CD14-positive monocyte (primary cell): ENCODE data around the gene SMURF2. TPM values are rescaled to one million over a fixed set of nuclear protein-coding genes. Genes with fewer than 3 reads are reported as not detected.

Experiments
- DNase-seq, 3 donors: peaks; one replicate each; pipeline ENCODE4 v3.0.0-alpha.2; 2011 to 2022
- H2AFZ ChIP-seq: 2 replicates; pipeline ENCODE4 v1.6.0; 2012; ENCODE audit warnings: mild to moderate bottlenecking, low read depth, low read length, inconsistent platforms; ENCODE audit not compliant: insufficient read depth, poor library complexity, severe bottlenecking
- H3K27ac ChIP-seq, 2 donors: 1 replicate in 1 of 2; 2 replicates in 1 of 2; pipeline ENCODE4 v1.5.1; 2012 to 2013; ENCODE audit warnings: low read length in 2 of 2, control low read depth in 1 of 2, inconsistent platforms in 1 of 2, low read depth in 1 of 2, mild to moderate bottlenecking in 1 of 2
- H3K27me3 ChIP-seq, 2 donors: one replicate each; pipeline versions ENCODE4 v1.6.0 to v1.6.1; 2011 to 2013; ENCODE audit warnings: low read length in 2 of 2; ENCODE audit not compliant: control insufficient read depth in 2 of 2, insufficient read depth in 2 of 2
- H3K36me3 ChIP-seq, 2 donors: replicated peaks in 1 of 2; 1 replicate in 1 of 2; 2 replicates in 1 of 2; pipeline versions ENCODE4 v1.5.1 to v1.6.1; 2012 to 2013; ENCODE audit warnings: low read length in 2 of 2, control low read depth in 1 of 2, inconsistent platforms in 1 of 2, mild to moderate bottlenecking in 1 of 2; ENCODE audit not compliant: insufficient read depth in 2 of 2, control insufficient read depth in 1 of 2
- H3K4me1 ChIP-seq, 2 donors: 1 replicate in 1 of 2; 2 replicates in 1 of 2; pipeline versions ENCODE4 v1.5.1 to v1.6.1; 2012 to 2013; ENCODE audit warnings: low read length in 2 of 2, control low read depth in 1 of 2, inconsistent platforms in 1 of 2, mild to moderate bottlenecking in 1 of 2, moderate library complexity in 1 of 2; ENCODE audit not compliant: insufficient read depth in 2 of 2, control insufficient read depth in 1 of 2
- H3K4me2 ChIP-seq: replicated peaks from 2 replicates; pipeline ENCODE3; 2012; ENCODE audit warnings: low read length, moderate library complexity, mild to moderate bottlenecking; ENCODE audit not compliant: poor library complexity, severe bottlenecking; ENCODE audit errors: extremely low read depth
- H3K4me3 ChIP-seq, 3 experiments: fragments of 200-600 bp in 1 of 3; sonication (generic) in 1 of 3; replicated peaks in 1 of 3; 1 replicate in 2 of 3; 2 replicates in 1 of 3; pipeline ENCODE4 v1.5.1; 2011 to 2013; ENCODE audit warnings: low read length in 3 of 3, mild to moderate bottlenecking in 3 of 3, control low read depth in 2 of 3, low read depth in 2 of 3, inconsistent platforms in 1 of 3, moderate library complexity in 1 of 3
- H3K79me2 ChIP-seq: 2 replicates; pipeline ENCODE4 v1.6.0; 2012; ENCODE audit warnings: mild to moderate bottlenecking, control low read depth, inconsistent platforms, low read length, moderate library complexity; ENCODE audit not compliant: insufficient read depth
- H3K9ac ChIP-seq: 2 replicates; pipeline ENCODE4 v1.6.0; 2017; ENCODE audit warnings: low read length, mild to moderate bottlenecking; ENCODE audit not compliant: insufficient read depth, poor library complexity, severe bottlenecking
- H3K9me3 ChIP-seq, 2 donors: replicated peaks in 1 of 2; 1 replicate in 1 of 2; 2 replicates in 1 of 2; pipeline versions ENCODE4 v1.5.1 to v1.6.1; 2012 to 2013; ENCODE audit warnings: low read length in 2 of 2, control low read depth in 1 of 2; ENCODE audit not compliant: control insufficient read depth in 1 of 2, insufficient read depth in 1 of 2
- H4K20me1 ChIP-seq: 2 replicates; pipeline ENCODE4 v1.6.0; 2012; ENCODE audit warnings: mild to moderate bottlenecking, low read length, control low read depth, moderate library complexity; ENCODE audit not compliant: insufficient read depth
- H3K27ac Mint-ChIP-seq, 7 donors: one replicate each; pipeline ENCODE4 v1.8.0; 2020; ENCODE audit warnings: mild to moderate bottlenecking in 7 of 7, mixed read lengths in 7 of 7, moderate library complexity in 6 of 7, inconsistent platforms in 2 of 7
- H3K27me3 Mint-ChIP-seq, 3 donors: one replicate each; pipeline ENCODE4 v1.8.0; 2021 to 2022; ENCODE audit warnings: low read depth in 3 of 3, mild to moderate bottlenecking in 3 of 3, mixed read lengths in 3 of 3, moderate library complexity in 3 of 3, inconsistent platforms in 1 of 3
- H3K36me3 Mint-ChIP-seq, 2 donors: one replicate each; pipeline ENCODE4 v1.8.0; 2020; ENCODE audit warnings: mixed read lengths in 2 of 2, inconsistent platforms in 1 of 2, mild to moderate bottlenecking in 1 of 2
- H3K4me1 Mint-ChIP-seq: one replicate; pipeline ENCODE4 v1.8.0; 2020; ENCODE audit warnings: mild to moderate bottlenecking, mixed read lengths
- H3K4me3 Mint-ChIP-seq, 2 donors: one replicate each; pipeline ENCODE4 v1.8.0; 2020; ENCODE audit warnings: mild to moderate bottlenecking in 2 of 2, mixed read lengths in 2 of 2, moderate library complexity in 1 of 2
- H3K9me3 Mint-ChIP-seq, 7 donors: one replicate each; pipeline ENCODE4 v1.8.0; 2020 to 2022; ENCODE audit warnings: mixed read lengths in 7 of 7, mild to moderate bottlenecking in 6 of 7, moderate library complexity in 6 of 7, inconsistent platforms in 2 of 7
- WGBS: methylation state at CpG from one replicate; pipeline ENCODE4 v1.1.5; 2013; ENCODE audit warnings: missing lambda C conversion rate; ENCODE audit not compliant: insufficient coverage; 5-methylcytosine and 5-hydroxymethylcytosine counted together
- intact Hi-C, 2 donors: fragments of 100-400 bp; cut with micrococcal nuclease; formaldehyde crosslinking; loops; one replicate each; pipeline versions ENCODE4 v1.15.0 to v1.15.1; 2023
- polyA plus RNA-seq, 3 donors: library from polyadenylated mRNA; depleted of rRNA in 1 of 3; unstranded in 2 of 3; stranded (reverse) in 1 of 3; fragments of 300-500 nt in 2 of 3; fragments of >200 nt in 1 of 3; fragmentation: Illumina TruSeq in 2 of 3; gene quantifications; 1 replicate in 2 of 3; 2 replicates in 1 of 3; pipeline ENCODE4 v1.2.3, GENCODE V29; 2012 to 2021
- TF ChIP-seq, protein P1 (sequence below): fragments of 200-600 bp; IDR thresholded peaks from one replicate; pipeline ENCODE4 v1.8.0; 2022; ENCODE audit warnings: antibody characterized with exemption, mild to moderate bottlenecking

The SMURF2 gene
- polyA plus RNA-seq, 3 donors: 2.2 to 12.9 (median 4.5) TPM

DNA sequence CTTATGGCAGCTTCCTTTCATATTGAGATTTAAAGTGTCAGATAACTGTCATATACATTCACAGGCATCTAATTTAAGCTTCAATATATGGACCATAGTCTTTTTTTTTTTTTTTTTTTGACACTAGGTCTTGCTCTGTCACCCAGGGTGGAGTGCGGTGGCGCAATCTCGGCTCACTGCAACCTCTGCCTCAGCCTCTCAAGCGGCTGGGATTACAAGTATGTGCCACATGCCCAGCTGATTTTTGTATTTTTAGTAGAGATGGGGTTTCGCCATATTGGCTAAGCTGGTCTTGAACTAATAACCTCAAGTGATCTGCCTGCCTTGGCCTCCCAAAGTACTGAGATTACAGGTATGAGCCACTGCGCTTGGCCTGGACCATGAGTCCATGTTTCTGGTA is 141.7 kb downstream of the SMURF2 start:
- Histone ChIP-seq H3K79me2 (peaks cover 2% of the 10 kb centered on the region), H3K27me3 (no peaks in the 10 kb centered on the region), H3K9ac (no peak overlapping the region), H3K4me3 (no peak overlapping the region), H4K20me1 (no peaks in the 10 kb centered on the region), H3K4me1 (no peaks in the 10 kb centered on the region), H2AFZ (no peak overlapping the region), H3K27ac (no peak overlapping the region), H3K9me3 (no peaks in the 10 kb centered on the region), H3K36me3 (peaks cover 75 to 100% of the 10 kb centered on the region in 2 donors), H3K4me2 (no peak overlapping the region)
- no peak for DNase-seq
- Mint-ChIP-seq H3K9me3 (no peaks in the 10 kb centered on the region), H3K36me3 (peaks cover 57 to 88% of the 10 kb centered on the region in 2 donors), H3K27ac (peak overlapping the region in 1 of 7 donors; percentile 69), H3K4me1 (peaks cover 7% of the 10 kb centered on the region), H3K4me3 (no peak overlapping the region), H3K27me3 (no peaks in the 10 kb centered on the region)
- 65% methylated on average over 4 of the region's 6 CpGs for WGBS
- TF ChIP-seq, protein P1, sequence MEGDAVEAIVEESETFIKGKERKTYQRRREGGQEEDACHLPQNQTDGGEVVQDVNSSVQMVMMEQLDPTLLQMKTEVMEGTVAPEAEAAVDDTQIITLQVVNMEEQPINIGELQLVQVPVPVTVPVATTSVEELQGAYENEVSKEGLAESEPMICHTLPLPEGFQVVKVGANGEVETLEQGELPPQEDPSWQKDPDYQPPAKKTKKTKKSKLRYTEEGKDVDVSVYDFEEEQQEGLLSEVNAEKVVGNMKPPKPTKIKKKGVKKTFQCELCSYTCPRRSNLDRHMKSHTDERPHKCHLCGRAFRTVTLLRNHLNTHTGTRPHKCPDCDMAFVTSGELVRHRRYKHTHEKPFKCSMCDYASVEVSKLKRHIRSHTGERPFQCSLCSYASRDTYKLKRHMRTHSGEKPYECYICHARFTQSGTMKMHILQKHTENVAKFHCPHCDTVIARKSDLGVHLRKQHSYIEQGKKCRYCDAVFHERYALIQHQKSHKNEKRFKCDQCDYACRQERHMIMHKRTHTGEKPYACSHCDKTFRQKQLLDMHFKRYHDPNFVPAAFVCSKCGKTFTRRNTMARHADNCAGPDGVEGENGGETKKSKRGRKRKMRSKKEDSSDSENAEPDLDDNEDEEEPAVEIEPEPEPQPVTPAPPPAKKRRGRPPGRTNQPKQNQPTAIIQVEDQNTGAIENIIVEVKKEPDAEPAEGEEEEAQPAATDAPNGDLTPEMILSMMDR: no peak
- intact Hi-C loops: no loop called here

DNA sequence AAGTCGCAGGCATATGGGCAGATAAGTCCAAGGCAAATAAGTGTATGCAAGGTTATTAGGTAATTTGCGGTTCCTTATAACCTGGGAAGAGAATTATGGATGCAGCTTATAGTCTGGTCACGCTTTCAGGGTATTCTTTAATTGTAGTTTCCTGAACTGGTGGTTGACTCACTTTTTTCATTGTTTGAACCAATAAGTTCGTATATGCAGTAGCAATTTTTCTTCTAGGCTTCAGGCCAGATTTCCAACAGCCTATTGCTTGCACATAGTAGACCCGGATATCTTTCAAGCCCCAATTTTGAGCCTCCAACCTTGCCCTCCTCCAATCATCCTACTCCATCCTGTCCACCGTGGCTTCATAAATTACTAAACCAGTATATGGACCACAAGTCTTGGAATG is 142.5 kb downstream of the SMURF2 start:
- Histone ChIP-seq H3K9ac (no peak overlapping the region), H3K4me3 (no peak overlapping the region), H3K79me2 (peaks cover 2% of the 10 kb centered on the region), H3K4me2 (no peak overlapping the region), H3K9me3 (no peaks in the 10 kb centered on the region), H3K4me1 (no peaks in the 10 kb centered on the region), H3K27me3 (no peaks in the 10 kb centered on the region), H2AFZ (no peak overlapping the region), H4K20me1 (no peaks in the 10 kb centered on the region), H3K36me3 (peaks cover 74 to 100% of the 10 kb centered on the region in 2 donors), H3K27ac (no peak overlapping the region)
- intact Hi-C loops: no loop called here
- H3K36me3 Mint-ChIP-seq: peaks cover 60 to 89% of the 10 kb centered on the region in 2 donors
- TF ChIP-seq, protein P1: no peak
- H3K27ac Mint-ChIP-seq: no peak overlapping the region
- 100% methylated on average over 3 of the region's 6 CpGs for WGBS
- no peak overlapping the region for H3K4me3 Mint-ChIP-seq
- H3K4me1 Mint-ChIP-seq: peaks cover 8% of the 10 kb centered on the region
- no peak for DNase-seq
- no peaks in the 10 kb centered on the region for H3K27me3 Mint-ChIP-seq
- no peaks in the 10 kb centered on the region for H3K9me3 Mint-ChIP-seq
